Neuron (in vitro differentiated cells): ENCODE measurements around the gene PUM1.
"Not testable (repeated sequence)": the region's sequence is repeated elsewhere in the genome, so short reads cannot be mapped to it uniquely, and the experiment has no call there.

Experiments
- H2AFZ ChIP-seq: one replicate; pipeline ENCODE4 v1.6.1; 2013; ENCODE audit warnings: low read depth, mild to moderate bottlenecking, inconsistent platforms, low read length, moderate library complexity
- H3K27me3 ChIP-seq: one replicate; pipeline ENCODE4 v1.6.1; 2013; ENCODE audit warnings: low read length; ENCODE audit not compliant: insufficient read depth
- H3K36me3 ChIP-seq: one replicate; pipeline ENCODE4 v1.6.1; 2013; ENCODE audit warnings: low read length; ENCODE audit not compliant: insufficient read depth
- H3K4me1 ChIP-seq: one replicate; pipeline ENCODE4 v1.6.1; 2013; ENCODE audit warnings: low read length; ENCODE audit not compliant: insufficient read depth
- H3K4me3 ChIP-seq: 2 replicates; pipeline ENCODE4 v1.5.1; 2013; ENCODE audit warnings: mild to moderate bottlenecking, low read length, moderate library complexity
- H3K9me3 ChIP-seq: one replicate; pipeline ENCODE4 v1.6.1; 2013; ENCODE audit warnings: low read length

The PUM1 gene

GRCh38 chr1:31065310-31066217 is at the start of gene PUM1:
PUM1 (minus strand) TSS chr1:31065717; CDS start chr1:31059566, 6,151 bp downstream.
- peak within 1 kb of the TSS; percentile 78 for H3K4me3 ChIP-seq
- peaks cover 10% of the 10 kb centered on the region for H3K36me3 ChIP-seq
- H3K27me3 ChIP-seq, result no peaks in the 10 kb centered on the region
- peaks cover 12% of the 10 kb centered on the region for H3K4me1 ChIP-seq
- peak within 1 kb of the TSS; percentile 52 for H2AFZ ChIP-seq
- H3K9me3 ChIP-seq, result no peaks in the 10 kb centered on the region

- Histone ChIP-seq H3K4me3 (no peak overlapping the region), H2AFZ (no peak overlapping the region), H3K4me1 (peaks cover 11% of the 10 kb centered on the region), H3K27me3 (no peaks in the 10 kb centered on the region), H3K36me3 (no peaks in the 10 kb centered on the region), H3K9me3 (no peaks in the 10 kb centered on the region)
These were observed 46.9 kb upstream of the PUM1 start for GRCh38 chr1:31112266-31112935.

GRCh38 chr1:31111290-31111951 is 45.9 kb upstream of the PUM1 start:
- H3K4me3 ChIP-seq, result no peak overlapping the region
- no peaks in the 10 kb centered on the region for H3K36me3 ChIP-seq
- no peaks in the 10 kb centered on the region for H3K9me3 ChIP-seq
- no peaks in the 10 kb centered on the region for H3K27me3 ChIP-seq
- no peak overlapping the region for H2AFZ ChIP-seq
- peaks cover 11% of the 10 kb centered on the region for H3K4me1 ChIP-seq

GRCh38 chr1:31110846-31111245 is 45.3 kb upstream of the PUM1 start:
- Histone ChIP-seq H2AFZ (no peak overlapping the region), H3K27me3 (no peaks in the 10 kb centered on the region), H3K36me3 (no peaks in the 10 kb centered on the region), H3K9me3 (no peaks in the 10 kb centered on the region), H3K4me3 (no peak overlapping the region), H3K4me1 (peaks cover 11% of the 10 kb centered on the region)

GRCh38 chr1:31108861-31109260 is 43.3 kb upstream of the PUM1 start:
- Histone ChIP-seq H3K4me1 (peaks cover 11% of the 10 kb centered on the region), H3K9me3 (no peaks in the 10 kb centered on the region), H2AFZ (no peak overlapping the region), H3K36me3 (no peaks in the 10 kb centered on the region), H3K27me3 (no peaks in the 10 kb centered on the region), H3K4me3 (no peak overlapping the region)

- no peaks in the 10 kb centered on the region for H3K36me3 ChIP-seq
These were observed 40.1 kb upstream of the PUM1 start for GRCh38 chr1:31105646-31106045.

GRCh38 chr1:31102501-31102950 is 37.0 kb upstream of the PUM1 start:
- H2AFZ ChIP-seq, result no peak overlapping the region

More at GRCh38 chr1:31105646-31106045, 40.1 kb upstream of the PUM1 start:
- Histone ChIP-seq H3K27me3 (no peaks in the 10 kb centered on the region), H3K9me3 (no peaks in the 10 kb centered on the region), H3K4me3 (no peak overlapping the region), H2AFZ (no peak overlapping the region), H3K4me1 (peaks cover 8% of the 10 kb centered on the region)

GRCh38 chr1:31101147-31101502 is 35.6 kb upstream of the PUM1 start:
- H3K9me3 ChIP-seq, result no peaks in the 10 kb centered on the region
- no peak overlapping the region for H2AFZ ChIP-seq
- H3K4me1 ChIP-seq, result peaks cover 9% of the 10 kb centered on the region
- H3K4me3 ChIP-seq, result no peak overlapping the region
- H3K27me3 ChIP-seq, result no peaks in the 10 kb centered on the region
- H3K36me3 ChIP-seq, result no peaks in the 10 kb centered on the region

More at GRCh38 chr1:31102501-31102950, 37.0 kb upstream of the PUM1 start:
- Histone ChIP-seq H3K27me3 (no peaks in the 10 kb centered on the region), H3K36me3 (no peaks in the 10 kb centered on the region), H3K4me3 (no peak overlapping the region), H3K9me3 (no peaks in the 10 kb centered on the region), H3K4me1 (peaks cover 9% of the 10 kb centered on the region)

GRCh38 chr1:31099293-31100032 is 33.9 kb upstream of the PUM1 start:
- H3K27me3 ChIP-seq, result peaks cover 1% of the 10 kb centered on the region
- no peaks in the 10 kb centered on the region for H3K9me3 ChIP-seq
- H3K4me1 ChIP-seq, result peaks cover 9% of the 10 kb centered on the region
- H3K4me3 ChIP-seq, result no peak overlapping the region
- H2AFZ ChIP-seq, result no peak overlapping the region
- no peaks in the 10 kb centered on the region for H3K36me3 ChIP-seq

- Histone ChIP-seq H3K4me3 (no peak overlapping the region), H3K36me3 (no peaks in the 10 kb centered on the region), H3K27me3 (peaks cover 2% of the 10 kb centered on the region), H3K9me3 (no peaks in the 10 kb centered on the region), H3K4me1 (peaks cover 4% of the 10 kb centered on the region), H2AFZ (no peak overlapping the region)
These were observed 30.5 kb upstream of the PUM1 start for GRCh38 chr1:31095985-31096384.

GRCh38 chr1:31095298-31095981 is 29.9 kb upstream of the PUM1 start:
- H3K27me3 ChIP-seq, result peaks cover 2% of the 10 kb centered on the region
- no peak overlapping the region for H3K4me3 ChIP-seq
- H3K36me3 ChIP-seq, result no peaks in the 10 kb centered on the region
- H3K9me3 ChIP-seq, result no peaks in the 10 kb centered on the region
- no peak overlapping the region for H2AFZ ChIP-seq
- H3K4me1 ChIP-seq, result no peaks in the 10 kb centered on the region

GRCh38 chr1:31088081-31088480 is 22.6 kb upstream of the PUM1 start:
- not testable (repeated sequence) for H3K9me3 ChIP-seq, H3K4me3 ChIP-seq, H3K27me3 ChIP-seq, H3K4me1 ChIP-seq, H3K36me3 ChIP-seq, H2AFZ ChIP-seq
